C4-2B (cell line): ENCODE data around the gene FGD6.

Experiments
- CTCF ChIP-seq: fragments of 450-650 bp; conservative IDR thresholded peaks from 2 replicates; pipeline ENCODE4 v1.5.1; 2017; ENCODE audit warnings: mild to moderate bottlenecking
- ZFX ChIP-seq: fragments of 450-650 bp; IDR thresholded peaks from 2 replicates; pipeline ENCODE4 v1.6.1; 2017

DNA sequence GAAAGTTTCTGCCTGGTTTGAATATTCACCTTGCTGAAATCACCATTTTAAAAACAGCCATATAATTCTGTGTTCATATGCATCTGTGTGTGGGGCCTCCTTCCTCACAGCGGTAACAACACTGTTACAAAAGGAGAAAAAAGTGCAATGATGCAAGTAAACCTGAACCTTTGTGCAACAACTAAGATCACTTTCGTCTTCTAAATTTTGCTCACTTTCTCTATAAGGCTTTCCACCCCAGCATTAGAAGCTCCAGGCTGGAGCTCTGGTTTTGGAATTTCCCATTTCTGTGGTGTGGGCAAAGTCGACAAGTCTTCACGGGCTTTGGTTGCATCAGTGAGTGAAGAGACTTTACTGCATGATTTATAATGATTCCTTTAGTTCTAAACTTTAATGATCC lies 18.4 kb downstream of the FGD6 start:
- no peak for TF ChIP-seq CTCF
- no peak for TF ChIP-seq ZFX
